Prostate gland (tissue), 2 donors: ENCODE data around the gene CYTH2. TPM values are rescaled to one million over a fixed set of nuclear protein-coding genes. Genes with fewer than 3 reads are reported as not detected.

Experiments used
- DNase-seq: peaks from one replicate; pipeline ENCODE4 v3.0.0-alpha.2; 2019; ENCODE audit warnings: low spot score
- H3K27ac ChIP-seq, 2 donors: fragments of 200-600 bp; sonication (generic); 2 replicates each; pipeline ENCODE4 v1.5.1; 2017 to 2019
- H3K27me3 ChIP-seq: fragments of 200-600 bp; sonication (generic); replicated peaks from 2 replicates; pipeline ENCODE4 v1.5.1; 2019; ENCODE audit not compliant: insufficient read depth
- H3K36me3 ChIP-seq, 2 donors: fragments of 200-600 bp; sonication (generic); 1 replicate in 1 of 2; 2 replicates in 1 of 2; pipeline versions ENCODE4 v1.5.1 to v1.8.1; 2017 to 2019
- H3K4me1 ChIP-seq: fragments of 200-600 bp; sonication (generic); replicated peaks from 2 replicates; pipeline ENCODE4 v1.5.1; 2019
- H3K4me3 ChIP-seq, 2 donors: fragments of 200-600 bp; sonication (generic); 2 replicates each; pipeline ENCODE4 v1.5.1; 2017 to 2019
- H3K9me3 ChIP-seq: fragments of 200-600 bp; sonication (generic); 2 replicates; pipeline ENCODE4 v1.5.1; 2017
- CTCF ChIP-seq, 4 experiments: fragments of 200-600 bp in 2 of 4; fragments of 450-650 bp in 2 of 4; sonication (generic) in 2 of 4; IDR thresholded peaks; 1 replicate in 3 of 4; 2 replicates in 1 of 4; pipeline ENCODE4 v1.5.1; 2016 to 2019; ENCODE audit warnings: antibody characterized with exemption in 4 of 4, mild to moderate bottlenecking in 2 of 4, moderate library complexity in 2 of 4
- POLR2A ChIP-seq: fragments of 450-650 bp; IDR thresholded peaks from one replicate; pipeline ENCODE4 v1.6.1; 2016; ENCODE audit warnings: antibody characterized with exemption, mild to moderate bottlenecking
- POLR2AphosphoS5 ChIP-seq: sonication (generic); formaldehyde crosslinking; IDR thresholded peaks from one replicate; pipeline ENCODE4 v1.6.1; 2017; ENCODE audit warnings: antibody characterized with exemption
- WGBS: methylation state at CpG from one replicate; pipeline ENCODE4 v1.1.5; 2018; 5-methylcytosine and 5-hydroxymethylcytosine counted together
- intact Hi-C: fragments of 100-400 bp; cut with DNase I; formaldehyde crosslinking; loops from one replicate; pipeline ENCODE4 v1.14.2; 2022
- total RNA-seq, 2 donors: library from RNA; depleted of rRNA; stranded (reverse); fragments of >200 nt; gene quantifications; one replicate each; pipeline ENCODE4 v1.1.0, GENCODE V29; 2016

CYTH2 gene
- total RNA-seq: 10 to 100 TPM; 50.6 to 97.1 TPM

GRCh38 chr19:48469289-48469881, at the start of gene CYTH2:
CYTH2 (plus strand) TSS chr19:48469369; CDS start chr19:48469508, 139 bp downstream.
- intact Hi-C loops: no loop called here
- peaks cover 6 to 26% of the 10 kb centered on the region in 2 donors for H3K36me3 ChIP-seq
- under 1% methylated on average over 66 of the region's 66 CpGs for WGBS
- peaks cover 7% of the 10 kb centered on the region for H3K4me1 ChIP-seq
- peak; percentile 84 for DNase-seq
- no peaks in the 10 kb centered on the region for H3K27me3 ChIP-seq
- no peaks in the 10 kb centered on the region for H3K9me3 ChIP-seq
- H3K4me3 ChIP-seq: peak within 1 kb of the TSS; percentile 96 to 98
- TF ChIP-seq POLR2AphosphoS5 (no peak), CTCF (IDR thresholded peaks at IDR 0.05) (no peak), POLR2A (peak; percentile 93)
- H3K27ac ChIP-seq: peak within 1 kb of the TSS; percentile 98 to 99

- intact Hi-C loops: no loop called here
- 44% methylated on average over 10 of the region's 16 CpGs for WGBS
- DNase-seq: no peak
- Histone ChIP-seq H3K4me1 (no peaks in the 10 kb centered on the region), H3K27me3 (no peaks in the 10 kb centered on the region), H3K4me3 (no peak overlapping the region), H3K36me3 (no peaks in the 10 kb centered on the region), H3K9me3 (no peaks in the 10 kb centered on the region), H3K27ac (peak overlapping the region in 1 of 2 donors; percentile 11)
- no peak for TF ChIP-seq POLR2A
- TF ChIP-seq POLR2AphosphoS5: no peak
Observed at GRCh38 chr19:48421548-48421947, 47.6 kb upstream of the CYTH2 start.

- no peak for DNase-seq
- no peak for TF ChIP-seq POLR2A
- no peak for TF ChIP-seq CTCF (IDR thresholded peaks at IDR 0.05)
- TF ChIP-seq POLR2AphosphoS5: no peak
- Histone ChIP-seq H3K9me3 (no peaks in the 10 kb centered on the region), H3K4me1 (no peaks in the 10 kb centered on the region), H3K36me3 (no peaks in the 10 kb centered on the region), H3K4me3 (no peak overlapping the region), H3K27ac (no peak overlapping the region), H3K27me3 (no peaks in the 10 kb centered on the region)
- 46% methylated on average over 8 of the region's 8 CpGs for WGBS
- intact Hi-C loops: no loop called here
Observed at GRCh38 chr19:48424694-48425219, 44.4 kb upstream of the CYTH2 start.

GRCh38 chr19:48428670-48429069, 40.5 kb upstream of the CYTH2 start:
- intact Hi-C loops: no loop called here
- 88% methylated on average over 1 of the region's 1 CpG for WGBS
- no peak for TF ChIP-seq CTCF (IDR thresholded peaks at IDR 0.05)
- TF ChIP-seq POLR2A: no peak
- no peak for TF ChIP-seq POLR2AphosphoS5

GRCh38 chr19:48433337-48433736, 35.8 kb upstream of the CYTH2 start:
- TF ChIP-seq POLR2AphosphoS5 (no peak), POLR2A (no peak)
- Histone ChIP-seq H3K27ac (no peak overlapping the region), H3K27me3 (no peaks in the 10 kb centered on the region), H3K9me3 (no peaks in the 10 kb centered on the region), H3K4me3 (no peak overlapping the region), H3K36me3 (no peaks in the 10 kb centered on the region), H3K4me1 (no peaks in the 10 kb centered on the region)
- intact Hi-C loops: no loop called here
- 59% methylated on average over 8 of the region's 8 CpGs for WGBS
- no peak for DNase-seq

More at GRCh38 chr19:48428670-48429069, 40.5 kb upstream of the CYTH2 start:
- no peaks in the 10 kb centered on the region for H3K4me1 ChIP-seq
- H3K36me3 ChIP-seq: no peaks in the 10 kb centered on the region
- no peak for DNase-seq
- no peaks in the 10 kb centered on the region for H3K27me3 ChIP-seq
- no peak overlapping the region for H3K4me3 ChIP-seq
- no peak overlapping the region for H3K27ac ChIP-seq
- no peaks in the 10 kb centered on the region for H3K9me3 ChIP-seq

- no peak overlapping the region for H3K27ac ChIP-seq
- no peak for DNase-seq
- intact Hi-C loops: no loop called here
- H3K4me3 ChIP-seq: no peak overlapping the region
- H3K4me1 ChIP-seq: no peaks in the 10 kb centered on the region
- no peaks in the 10 kb centered on the region for H3K36me3 ChIP-seq
- 91% methylated on average over 5 of the region's 5 CpGs for WGBS
- H3K9me3 ChIP-seq: no peaks in the 10 kb centered on the region
- TF ChIP-seq POLR2AphosphoS5 (no peak), POLR2A (no peak), CTCF (IDR thresholded peaks at IDR 0.05) (no peak)
- no peaks in the 10 kb centered on the region for H3K27me3 ChIP-seq
Observed at GRCh38 chr19:48436586-48436985, 32.6 kb upstream of the CYTH2 start.
